SK-N-SH treated with all-trans-retinoic acid at 6 μM for 48 hours (cell line): ENCODE results near the gene PCGF6.

Experiments
- ATAC-seq: fragments of 200-7000 bp; cut with Tn5 transposase; 3 replicates; pipeline ENCODE4 v1.9.1; 2020; ENCODE audit warnings: mild to moderate bottlenecking, moderate library complexity
- ARNTL ChIP-seq: fragments of 450-650 bp; formaldehyde crosslinking; IDR thresholded peaks from 2 replicates; pipeline ENCODE4 v1.5.0; 2020; ENCODE audit warnings: low read depth, mild to moderate bottlenecking, moderate library complexity, borderline replicate concordance
- BACH2 ChIP-seq: fragments of 250-450 bp; sonication (Bioruptor Pico); IDR thresholded peaks from 2 replicates; pipeline ENCODE4 v1.9.0; 2021; ENCODE audit warnings: mild to moderate bottlenecking, borderline replicate concordance
- CREB5 ChIP-seq: fragments of 250-450 bp; sonication (Bioruptor Pico); IDR thresholded peaks from 2 replicates; pipeline ENCODE4 v1.5.1; 2020; ENCODE audit warnings: low read depth, mild to moderate bottlenecking, moderate library complexity
- CSDC2 ChIP-seq: fragments of 250-450 bp; sonication (Bioruptor Pico); IDR thresholded peaks from 2 replicates; pipeline ENCODE4 v1.5.0; 2020; ENCODE audit warnings: mild to moderate bottlenecking, moderate library complexity
- CSRNP3 ChIP-seq: fragments of 250-450 bp; sonication (Bioruptor Pico); IDR thresholded peaks from 2 replicates; pipeline ENCODE4 v1.5.1; 2021; ENCODE audit warnings: mild to moderate bottlenecking, moderate library complexity
- ESRRG ChIP-seq: fragments of 250-450 bp; sonication (Bioruptor Pico); IDR thresholded peaks from 2 replicates; pipeline ENCODE4 v1.6.1; 2021; ENCODE audit warnings: mild to moderate bottlenecking
- ISL1 ChIP-seq: fragments of 250-450 bp; sonication (Bioruptor Pico); IDR thresholded peaks from 2 replicates; pipeline ENCODE4 v2.1.2; 2022; ENCODE audit warnings: mild to moderate bottlenecking, moderate library complexity
- OSR1 ChIP-seq: fragments of 250-450 bp; sonication (Bioruptor Pico); IDR thresholded peaks from 2 replicates; pipeline ENCODE4 v1.8.0; 2022; ENCODE audit warnings: moderate library complexity, mild to moderate bottlenecking, inconsistent platforms
- PPARA ChIP-seq: fragments of 250-450 bp; sonication (Bioruptor Pico); IDR thresholded peaks from 2 replicates; pipeline ENCODE4 v1.5.0; 2020; ENCODE audit warnings: mild to moderate bottlenecking, borderline replicate concordance
- RARB ChIP-seq: fragments of 250-450 bp; sonication (Bioruptor Pico); IDR thresholded peaks from 2 replicates; pipeline ENCODE4 v1.8.0; 2021; ENCODE audit warnings: mild to moderate bottlenecking, moderate library complexity
- SNAI2 ChIP-seq: fragments of 250-450 bp; sonication (Bioruptor Pico); IDR thresholded peaks from 2 replicates; pipeline ENCODE4 v1.5.0; 2020; ENCODE audit warnings: mild to moderate bottlenecking, moderate library complexity
- TCF4 ChIP-seq: fragments of 250-450 bp; sonication (Bioruptor Pico); IDR thresholded peaks from 2 replicates; pipeline ENCODE4 v1.8.0; 2021; ENCODE audit warnings: mild to moderate bottlenecking, moderate library complexity, borderline replicate concordance
- TOX ChIP-seq: fragments of 250-450 bp; sonication (Bioruptor Pico); IDR thresholded peaks from 2 replicates; pipeline ENCODE4 v1.8.0; 2021; ENCODE audit warnings: mild to moderate bottlenecking, moderate library complexity, borderline replicate concordance
- ZC3H10 ChIP-seq: fragments of 250-450 bp; sonication (Bioruptor Pico); IDR thresholded peaks from 2 replicates; pipeline ENCODE4 v1.5.1; 2021; ENCODE audit warnings: mild to moderate bottlenecking, moderate library complexity
- ZFP3 ChIP-seq: fragments of 250-450 bp; sonication (Bioruptor Pico); IDR thresholded peaks from 2 replicates; pipeline ENCODE4 v1.5.0; 2020; ENCODE audit warnings: mild to moderate bottlenecking, moderate library complexity
- ZFP30 ChIP-seq: fragments of 450-650 bp; formaldehyde crosslinking; IDR thresholded peaks from 2 replicates; pipeline ENCODE4 v1.5.0; 2022; ENCODE audit warnings: mild to moderate bottlenecking, moderate library complexity
- ZNF565 ChIP-seq: fragments of 450-650 bp; formaldehyde crosslinking; conservative IDR thresholded peaks from 2 replicates; pipeline ENCODE4 v1.5.0; 2020; ENCODE audit warnings: low read depth, mild to moderate bottlenecking, moderate library complexity
- ZNF70 ChIP-seq: fragments of 450-650 bp; formaldehyde crosslinking; IDR thresholded peaks from 2 replicates; pipeline ENCODE4 v1.5.0; 2020; ENCODE audit warnings: mild to moderate bottlenecking, moderate library complexity
- ZNF8 ChIP-seq: fragments of 450-650 bp; formaldehyde crosslinking; IDR thresholded peaks from 2 replicates; pipeline ENCODE4 v1.5.0; 2020; ENCODE audit warnings: mild to moderate bottlenecking, moderate library complexity
- TF ChIP-seq, protein P1 (sequence below): fragments of 250-450 bp; sonication (Bioruptor Pico); IDR thresholded peaks from 2 replicates; pipeline ENCODE4 v1.8.0; 2020; ENCODE audit warnings: mild to moderate bottlenecking, moderate library complexity, borderline replicate concordance
- TF ChIP-seq, protein P2 (sequence below): fragments of 250-450 bp; sonication (Bioruptor Pico); IDR thresholded peaks from 2 replicates; pipeline ENCODE4 v1.8.0; 2021; ENCODE audit warnings: low read depth, mild to moderate bottlenecking, moderate library complexity, borderline replicate concordance
- TF ChIP-seq, protein P3 (sequence below): fragments of 250-450 bp; sonication (Bioruptor Pico); IDR thresholded peaks from 2 replicates; pipeline ENCODE4 v1.5.0; 2020; ENCODE audit warnings: mild to moderate bottlenecking, moderate library complexity

Gene PCGF6

GRCh38 chr10:103254538-103255325, 96.2 kb downstream of the PCGF6 start:
- ATAC-seq = peak; percentile 68
- TF ChIP-seq ZNF565 (CRISPR knock-in tag) (no peak), TCF4 (CRISPR knock-in tag) (no peak), ZNF8 (CRISPR knock-in tag) (no peak), ZFP30 (no peak), OSR1 (CRISPR knock-in tag) (no peak), PPARA (CRISPR knock-in tag) (no peak), ISL1 (CRISPR knock-in tag) (no peak), ZC3H10 (no peak), SNAI2 (CRISPR knock-in tag) (no peak), BACH2 (CRISPR knock-in tag) (no peak), CSRNP3 (CRISPR knock-in tag) (no peak), ARNTL (CRISPR knock-in tag) (no peak), CSDC2 (CRISPR knock-in tag) (no peak), RARB (CRISPR knock-in tag) (no peak), ESRRG (no peak), ZNF70 (CRISPR knock-in tag) (no peak), TOX (CRISPR knock-in tag) (no peak)
- TF ChIP-seq, protein P1, sequence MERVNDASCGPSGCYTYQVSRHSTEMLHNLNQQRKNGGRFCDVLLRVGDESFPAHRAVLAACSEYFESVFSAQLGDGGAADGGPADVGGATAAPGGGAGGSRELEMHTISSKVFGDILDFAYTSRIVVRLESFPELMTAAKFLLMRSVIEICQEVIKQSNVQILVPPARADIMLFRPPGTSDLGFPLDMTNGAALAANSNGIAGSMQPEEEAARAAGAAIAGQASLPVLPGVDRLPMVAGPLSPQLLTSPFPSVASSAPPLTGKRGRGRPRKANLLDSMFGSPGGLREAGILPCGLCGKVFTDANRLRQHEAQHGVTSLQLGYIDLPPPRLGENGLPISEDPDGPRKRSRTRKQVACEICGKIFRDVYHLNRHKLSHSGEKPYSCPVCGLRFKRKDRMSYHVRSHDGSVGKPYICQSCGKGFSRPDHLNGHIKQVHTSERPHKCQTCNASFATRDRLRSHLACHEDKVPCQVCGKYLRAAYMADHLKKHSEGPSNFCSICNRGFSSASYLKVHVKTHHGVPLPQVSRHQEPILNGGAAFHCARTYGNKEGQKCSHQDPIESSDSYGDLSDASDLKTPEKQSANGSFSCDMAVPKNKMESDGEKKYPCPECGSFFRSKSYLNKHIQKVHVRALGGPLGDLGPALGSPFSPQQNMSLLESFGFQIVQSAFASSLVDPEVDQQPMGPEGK (CRISPR knock-in tag) = no peak
- TF ChIP-seq, protein P2, sequence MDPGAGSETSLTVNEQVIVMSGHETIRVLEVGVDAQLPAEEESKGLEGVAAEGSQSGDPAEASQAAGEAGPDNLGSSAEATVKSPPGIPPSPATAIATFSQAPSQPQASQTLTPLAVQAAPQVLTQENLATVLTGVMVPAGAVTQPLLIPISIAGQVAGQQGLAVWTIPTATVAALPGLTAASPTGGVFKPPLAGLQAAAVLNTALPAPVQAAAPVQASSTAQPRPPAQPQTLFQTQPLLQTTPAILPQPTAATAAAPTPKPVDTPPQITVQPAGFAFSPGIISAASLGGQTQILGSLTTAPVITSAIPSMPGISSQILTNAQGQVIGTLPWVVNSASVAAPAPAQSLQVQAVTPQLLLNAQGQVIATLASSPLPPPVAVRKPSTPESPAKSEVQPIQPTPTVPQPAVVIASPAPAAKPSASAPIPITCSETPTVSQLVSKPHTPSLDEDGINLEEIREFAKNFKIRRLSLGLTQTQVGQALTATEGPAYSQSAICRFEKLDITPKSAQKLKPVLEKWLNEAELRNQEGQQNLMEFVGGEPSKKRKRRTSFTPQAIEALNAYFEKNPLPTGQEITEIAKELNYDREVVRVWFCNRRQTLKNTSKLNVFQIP (CRISPR knock-in tag) = no peak
- TF ChIP-seq, protein P3, sequence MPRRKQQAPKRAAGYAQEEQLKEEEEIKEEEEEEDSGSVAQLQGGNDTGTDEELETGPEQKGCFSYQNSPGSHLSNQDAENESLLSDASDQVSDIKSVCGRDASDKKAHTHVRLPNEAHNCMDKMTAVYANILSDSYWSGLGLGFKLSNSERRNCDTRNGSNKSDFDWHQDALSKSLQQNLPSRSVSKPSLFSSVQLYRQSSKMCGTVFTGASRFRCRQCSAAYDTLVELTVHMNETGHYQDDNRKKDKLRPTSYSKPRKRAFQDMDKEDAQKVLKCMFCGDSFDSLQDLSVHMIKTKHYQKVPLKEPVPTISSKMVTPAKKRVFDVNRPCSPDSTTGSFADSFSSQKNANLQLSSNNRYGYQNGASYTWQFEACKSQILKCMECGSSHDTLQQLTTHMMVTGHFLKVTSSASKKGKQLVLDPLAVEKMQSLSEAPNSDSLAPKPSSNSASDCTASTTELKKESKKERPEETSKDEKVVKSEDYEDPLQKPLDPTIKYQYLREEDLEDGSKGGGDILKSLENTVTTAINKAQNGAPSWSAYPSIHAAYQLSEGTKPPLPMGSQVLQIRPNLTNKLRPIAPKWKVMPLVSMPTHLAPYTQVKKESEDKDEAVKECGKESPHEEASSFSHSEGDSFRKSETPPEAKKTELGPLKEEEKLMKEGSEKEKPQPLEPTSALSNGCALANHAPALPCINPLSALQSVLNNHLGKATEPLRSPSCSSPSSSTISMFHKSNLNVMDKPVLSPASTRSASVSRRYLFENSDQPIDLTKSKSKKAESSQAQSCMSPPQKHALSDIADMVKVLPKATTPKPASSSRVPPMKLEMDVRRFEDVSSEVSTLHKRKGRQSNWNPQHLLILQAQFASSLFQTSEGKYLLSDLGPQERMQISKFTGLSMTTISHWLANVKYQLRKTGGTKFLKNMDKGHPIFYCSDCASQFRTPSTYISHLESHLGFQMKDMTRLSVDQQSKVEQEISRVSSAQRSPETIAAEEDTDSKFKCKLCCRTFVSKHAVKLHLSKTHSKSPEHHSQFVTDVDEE (CRISPR knock-in tag) = no peak

DNA sequence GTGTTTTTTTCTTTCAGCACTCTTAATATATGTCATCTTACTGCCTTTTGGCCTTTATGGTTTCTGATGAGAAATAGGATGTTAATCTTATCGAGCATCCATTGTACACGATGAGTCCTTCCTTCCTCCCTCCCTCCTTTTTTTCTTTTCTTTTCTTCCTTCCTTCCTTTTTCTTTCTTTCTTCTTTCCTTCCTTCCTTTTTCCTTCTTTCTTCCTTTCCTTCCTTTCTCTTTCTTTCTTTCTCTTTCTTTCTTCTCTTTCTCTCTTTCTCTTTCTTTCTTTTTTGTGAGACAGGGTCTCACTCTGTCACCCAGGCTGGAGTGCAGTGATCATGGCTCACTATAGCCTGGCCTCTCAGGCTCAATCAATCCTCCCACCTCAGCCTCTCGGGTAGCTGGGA, 96.8 kb downstream of the PCGF6 start:
- ATAC-seq = no peak
- no peak for TF ChIP-seq ARNTL (CRISPR knock-in tag)
- TF ChIP-seq BACH2 (CRISPR knock-in tag) = no peak
- no peak for TF ChIP-seq PPARA (CRISPR knock-in tag)
- no peak for TF ChIP-seq TOX (CRISPR knock-in tag)
- TF ChIP-seq CSRNP3 (CRISPR knock-in tag) = no peak
- TF ChIP-seq OSR1 (CRISPR knock-in tag) = no peak
- TF ChIP-seq, protein P3 (CRISPR knock-in tag) = no peak
- TF ChIP-seq TCF4 (CRISPR knock-in tag) = no peak
- no peak for TF ChIP-seq ESRRG
- TF ChIP-seq CSDC2 (CRISPR knock-in tag) = no peak
- TF ChIP-seq ZFP30 = no peak
- TF ChIP-seq CREB5 (CRISPR knock-in tag) = no peak
- TF ChIP-seq RARB (CRISPR knock-in tag) = no peak
- TF ChIP-seq, protein P2 (CRISPR knock-in tag) = no peak
- TF ChIP-seq ZFP3 (CRISPR knock-in tag) = no peak
- TF ChIP-seq ZNF8 (CRISPR knock-in tag) = no peak
